ENCODE results near the gene HLF.

DNA sequence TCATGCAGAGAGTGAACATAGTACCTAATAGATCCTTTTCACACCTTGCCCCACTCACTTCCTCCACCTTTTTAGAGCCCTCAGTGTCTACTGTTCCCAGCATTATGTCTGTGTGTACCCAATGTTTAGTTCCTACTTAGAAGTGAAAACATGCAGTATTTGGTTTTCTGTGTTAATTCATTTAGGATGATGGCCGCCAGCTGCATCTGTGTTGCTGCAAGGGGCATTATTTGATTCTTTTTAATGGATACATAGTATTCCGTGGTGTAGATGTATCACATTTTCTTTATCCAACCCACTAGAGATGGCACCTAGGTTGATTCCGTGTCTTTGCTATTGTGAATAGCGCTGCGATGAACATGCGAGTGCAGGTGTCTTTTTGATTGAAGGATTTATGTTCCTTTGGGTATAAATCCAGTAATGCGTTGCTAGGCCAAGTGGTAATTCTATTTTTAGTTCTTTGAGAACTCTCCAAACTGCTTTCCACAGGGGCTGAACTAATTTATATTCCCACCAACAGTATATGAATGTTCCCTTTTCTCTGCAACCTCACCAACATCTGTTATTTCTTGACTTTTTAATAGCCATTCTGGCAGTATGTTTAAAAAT lies 47.1 kb downstream of the HLF start:
- TF ChIP-seq POLR2A (IDR thresholded peaks at IDR 0.05) (no peak), EP300 (IDR thresholded peaks at IDR 0.05) (no peak), POLR2AphosphoS5 (IDR thresholded peaks at IDR 0.05) (no peak)
- TF ChIP-seq, protein P1, sequence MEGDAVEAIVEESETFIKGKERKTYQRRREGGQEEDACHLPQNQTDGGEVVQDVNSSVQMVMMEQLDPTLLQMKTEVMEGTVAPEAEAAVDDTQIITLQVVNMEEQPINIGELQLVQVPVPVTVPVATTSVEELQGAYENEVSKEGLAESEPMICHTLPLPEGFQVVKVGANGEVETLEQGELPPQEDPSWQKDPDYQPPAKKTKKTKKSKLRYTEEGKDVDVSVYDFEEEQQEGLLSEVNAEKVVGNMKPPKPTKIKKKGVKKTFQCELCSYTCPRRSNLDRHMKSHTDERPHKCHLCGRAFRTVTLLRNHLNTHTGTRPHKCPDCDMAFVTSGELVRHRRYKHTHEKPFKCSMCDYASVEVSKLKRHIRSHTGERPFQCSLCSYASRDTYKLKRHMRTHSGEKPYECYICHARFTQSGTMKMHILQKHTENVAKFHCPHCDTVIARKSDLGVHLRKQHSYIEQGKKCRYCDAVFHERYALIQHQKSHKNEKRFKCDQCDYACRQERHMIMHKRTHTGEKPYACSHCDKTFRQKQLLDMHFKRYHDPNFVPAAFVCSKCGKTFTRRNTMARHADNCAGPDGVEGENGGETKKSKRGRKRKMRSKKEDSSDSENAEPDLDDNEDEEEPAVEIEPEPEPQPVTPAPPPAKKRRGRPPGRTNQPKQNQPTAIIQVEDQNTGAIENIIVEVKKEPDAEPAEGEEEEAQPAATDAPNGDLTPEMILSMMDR (IDR thresholded peaks at IDR 0.05): no peak

All from stomach (tissue), 4 donors.